HL-60/S4 (cell line): ENCODE data around the gene SLC26A2.
"Not testable (repeated sequence)": the region's sequence is repeated elsewhere in the genome, so short reads cannot be mapped to it uniquely, and the experiment has no call there.

Experiments used
- in situ Hi-C: fragments of 300-500 bp; cut with MboI; formaldehyde crosslinking; loops from 2 replicates; pipeline ENCODE4 v1.14.3; 2022; ENCODE audit warnings: low sequenced_read_pairs

The SLC26A2 gene

GRCh38 chr5:150028047-150028446 is 67.5 kb downstream of the SLC26A2 start:
- in situ Hi-C loops: not testable (repeated sequence)

- in situ Hi-C loops: no loop called here
Observed at GRCh38 chr5:150033334-150033733, 72.8 kb downstream of the SLC26A2 start.

- in situ Hi-C loops: no loop called here
Observed at GRCh38 chr5:150034662-150035061, 74.1 kb downstream of the SLC26A2 start.

- in situ Hi-C loops: no loop called here
Observed at GRCh38 chr5:150035139-150035895, 74.8 kb downstream of the SLC26A2 start.

- in situ Hi-C loops: no loop called here
Observed at GRCh38 chr5:150036513-150036912, 76.0 kb downstream of the SLC26A2 start.
